GM19238 (cell line): Measurements from ENCODE around the gene RAB17.
A peak's percentile ranks its signal among the peaks of the same experiment; 100 is the strongest.

Experiments used
- DNase-seq: peaks from one replicate; pipeline ENCODE4 v3.0.0; 2011; ENCODE audit warnings: low spot score; ENCODE audit not compliant: insufficient read length

The RAB17 gene

DNA sequence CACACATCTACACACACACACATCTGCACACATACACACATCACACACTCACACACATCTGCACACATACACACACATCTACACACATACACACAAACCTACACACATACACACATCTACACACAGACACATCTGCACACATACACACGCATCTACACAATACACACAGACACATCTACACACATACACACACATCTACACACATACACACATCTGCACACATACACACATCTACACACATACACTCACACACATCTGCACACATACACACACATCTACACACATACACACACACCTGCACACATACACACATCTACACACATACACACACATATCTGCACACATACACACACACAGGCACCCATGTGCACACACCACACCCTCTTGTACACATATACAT, 24.6 kb downstream of the RAB17 start:
- no peak for DNase-seq

DNA sequence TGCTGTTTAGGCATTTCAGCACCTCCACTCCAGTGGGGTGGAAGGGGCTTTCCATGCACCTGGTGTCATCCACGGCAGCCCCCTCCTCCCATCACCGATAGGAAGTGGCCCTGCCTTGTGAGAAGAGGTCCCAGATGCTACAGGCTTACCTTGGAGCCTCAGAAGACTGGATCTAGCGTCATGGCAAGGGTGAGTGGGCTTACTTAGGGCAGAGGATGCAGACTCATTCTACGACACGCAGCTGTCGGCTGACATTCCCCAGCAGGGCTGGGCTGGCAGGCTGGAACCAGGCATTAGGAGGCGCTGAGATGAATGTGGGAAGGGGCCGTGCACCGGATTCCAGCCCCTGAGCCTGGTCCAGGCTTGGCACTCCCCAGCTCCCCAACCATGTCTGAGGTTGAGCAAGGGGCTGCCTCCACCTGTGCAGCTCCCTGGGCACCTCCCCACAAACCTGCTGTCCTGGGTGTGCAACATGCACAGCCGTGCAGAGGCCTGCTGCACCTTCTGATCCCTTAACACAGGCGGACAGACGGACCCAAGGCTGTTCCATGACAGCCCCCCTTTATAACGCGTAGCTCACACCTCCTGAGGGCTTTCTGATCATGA, 25.9 kb downstream of the RAB17 start:
- DNase-seq = no peak

DNA sequence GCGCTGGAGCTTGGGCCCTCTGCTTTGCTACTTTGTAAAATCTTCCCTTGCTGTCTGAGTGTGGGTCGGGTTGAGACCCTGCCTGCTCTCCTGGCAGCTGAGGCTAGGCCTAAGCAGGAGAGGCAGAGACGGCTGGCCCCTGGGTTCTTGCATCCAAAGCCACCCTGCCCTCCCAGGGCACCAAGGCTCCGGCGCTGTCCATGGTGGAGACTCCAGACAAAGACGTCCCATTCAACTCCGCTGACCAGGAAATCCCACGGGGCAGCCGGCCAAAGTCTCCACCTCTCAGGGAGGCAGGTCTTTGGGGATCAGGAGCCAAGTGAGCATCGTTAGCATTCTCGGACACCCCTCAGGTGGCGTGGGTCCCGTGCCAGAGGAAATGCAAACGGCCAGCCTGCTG, 26.7 kb downstream of the RAB17 start:
- DNase-seq = no peak

DNA sequence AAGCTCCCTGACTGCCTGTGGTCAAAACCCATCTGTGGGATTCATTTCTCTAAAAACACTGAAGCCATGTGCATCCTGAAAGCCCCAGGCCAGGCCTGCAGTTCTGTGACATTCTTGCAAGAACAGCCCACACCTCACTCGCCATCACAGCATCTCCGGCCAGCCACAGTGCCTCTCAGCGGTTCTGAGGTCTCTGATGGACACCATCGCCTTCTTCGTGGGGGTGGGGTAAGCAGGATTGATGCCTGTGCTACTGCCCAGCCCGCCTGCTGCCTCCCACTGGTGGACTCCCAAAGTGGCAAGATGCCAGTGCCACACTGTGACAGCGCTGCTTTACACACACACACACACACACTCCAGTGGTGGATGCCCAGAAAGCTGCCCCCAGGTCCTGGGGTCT, 29.3 kb downstream of the RAB17 start:
- no peak for DNase-seq

DNA sequence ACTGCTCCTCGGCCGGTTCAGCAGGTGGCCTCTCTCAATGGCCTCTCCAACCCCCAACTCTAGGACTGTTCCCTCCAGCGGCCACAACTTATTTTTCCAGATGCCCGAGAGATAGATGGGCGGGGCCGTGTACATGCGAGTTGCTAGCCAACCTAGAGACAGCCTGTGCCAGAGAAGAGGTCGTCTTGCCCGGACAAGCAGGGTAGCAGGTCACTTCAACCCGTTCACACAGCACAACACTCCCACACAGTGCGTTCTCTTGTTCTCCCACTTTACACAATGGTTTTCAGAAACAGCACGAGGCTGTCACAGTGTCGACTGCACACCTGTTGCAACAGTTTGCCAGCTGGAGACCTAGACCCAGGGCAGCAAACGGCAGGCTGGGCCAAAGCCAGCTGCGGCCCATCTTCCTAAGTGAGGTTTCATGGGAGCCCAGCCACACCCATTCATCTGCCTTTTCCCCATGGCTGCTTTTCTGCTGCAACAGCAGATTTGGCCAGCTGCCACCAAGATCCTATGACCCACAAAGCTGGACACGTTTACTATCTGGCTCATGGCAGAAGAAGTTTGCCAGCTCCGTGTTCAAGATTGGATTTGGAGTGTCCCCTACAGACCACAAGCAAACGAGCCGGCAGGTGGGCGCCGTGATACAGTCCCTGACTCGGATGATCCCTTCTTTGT, 31.4 kb downstream of the RAB17 start:
- DNase-seq = no peak

DNA sequence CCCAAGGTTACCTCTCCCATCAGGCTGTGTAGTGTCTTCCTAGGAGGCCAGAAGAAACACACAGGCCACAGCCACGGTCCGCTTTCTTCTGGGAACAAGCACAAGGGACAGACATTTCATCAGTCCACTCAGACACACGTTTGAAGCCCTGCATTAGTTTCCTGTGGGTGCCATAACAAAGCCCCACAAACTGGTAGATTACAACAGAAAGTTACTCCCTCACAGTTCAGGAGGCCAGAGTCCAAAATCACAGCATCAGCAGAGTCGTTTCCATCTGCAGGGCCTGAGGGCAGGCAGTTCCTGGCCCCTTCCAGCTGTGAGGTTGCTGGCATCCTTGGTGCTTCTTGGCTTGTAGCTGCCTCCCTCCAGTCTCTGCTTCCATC, 32.9 kb downstream of the RAB17 start:
- no peak for DNase-seq

DNA sequence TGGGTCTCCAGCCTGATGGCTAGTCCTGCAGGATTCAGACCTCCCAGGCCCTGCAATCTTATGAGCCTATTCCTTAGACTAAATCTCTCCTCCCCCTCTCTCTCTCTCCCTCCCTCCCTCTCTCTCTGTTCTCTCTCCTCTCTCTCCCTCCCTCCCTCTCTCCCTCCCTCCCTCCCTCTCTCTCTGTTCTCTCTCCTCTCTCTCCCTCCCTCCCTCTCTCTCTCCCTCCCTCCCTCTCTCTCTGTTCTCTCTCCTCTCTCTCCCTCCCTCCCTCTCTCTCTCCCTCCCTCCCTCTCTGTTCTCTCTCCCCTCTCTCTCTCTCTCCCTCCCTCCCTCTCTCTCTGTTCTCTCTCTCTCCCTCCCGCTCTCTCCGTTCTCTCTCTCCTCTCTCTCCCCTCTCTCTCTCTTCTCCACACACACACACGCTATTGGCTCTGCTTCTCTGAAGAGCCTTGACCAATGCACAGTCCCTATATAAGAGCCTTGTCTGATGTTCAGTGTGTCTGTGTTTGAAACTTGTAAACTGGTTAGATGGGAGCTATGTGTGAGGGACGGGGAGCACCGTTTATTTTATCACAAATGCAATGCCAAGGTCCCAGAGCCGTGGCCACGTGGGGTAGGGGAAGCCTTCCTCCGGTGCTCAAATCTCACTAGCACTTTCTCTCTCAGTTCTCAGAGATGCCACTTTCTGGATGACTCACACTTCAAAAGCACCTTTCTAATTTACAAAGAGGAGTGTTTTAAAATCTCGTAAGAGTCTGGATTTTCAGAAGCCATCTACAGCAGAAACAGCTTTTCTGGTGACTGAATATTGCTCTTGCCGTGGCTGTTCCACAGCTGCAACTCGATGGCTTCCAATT, 33.5 kb downstream of the RAB17 start:
- peak; percentile 79 for DNase-seq

DNA sequence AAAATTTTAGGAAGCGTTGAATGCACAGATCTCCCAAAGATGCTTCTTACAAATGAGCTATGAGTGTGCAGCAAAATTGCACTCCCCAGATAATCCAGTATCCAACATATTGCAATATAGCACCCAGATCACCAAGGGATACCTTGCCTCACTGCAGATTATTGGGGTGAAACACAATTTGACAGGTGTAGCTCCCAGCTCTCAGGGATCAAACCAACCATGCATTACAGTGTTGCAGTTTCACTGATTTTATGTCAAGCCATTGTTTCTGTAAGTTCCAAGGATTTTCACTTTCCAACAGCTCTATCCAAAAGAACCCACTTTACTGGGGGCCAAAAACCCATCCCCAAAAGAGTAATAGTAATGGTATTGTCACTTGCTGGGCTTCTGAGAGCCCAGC, 35.0 kb downstream of the RAB17 start:
- no peak for DNase-seq

DNA sequence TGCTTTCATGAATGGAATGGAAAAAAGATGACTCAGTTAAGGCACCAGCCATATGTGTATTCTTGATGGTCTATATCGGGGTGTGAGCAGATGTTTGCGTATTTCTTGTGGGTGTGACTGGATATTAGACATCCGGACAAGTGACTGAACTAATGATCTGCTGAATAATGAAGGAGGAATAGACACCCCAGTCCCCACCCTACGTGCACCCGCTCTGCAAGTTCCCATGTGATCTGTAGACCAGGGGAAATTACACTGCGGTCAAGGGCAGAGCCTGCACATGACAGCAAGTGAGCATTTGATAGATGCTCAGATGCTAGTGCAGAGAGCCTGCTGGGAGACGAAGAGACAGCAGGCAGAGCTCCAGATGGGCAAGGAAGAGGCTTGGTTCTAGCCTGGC, 36.6 kb downstream of the RAB17 start:
- no peak for DNase-seq

DNA sequence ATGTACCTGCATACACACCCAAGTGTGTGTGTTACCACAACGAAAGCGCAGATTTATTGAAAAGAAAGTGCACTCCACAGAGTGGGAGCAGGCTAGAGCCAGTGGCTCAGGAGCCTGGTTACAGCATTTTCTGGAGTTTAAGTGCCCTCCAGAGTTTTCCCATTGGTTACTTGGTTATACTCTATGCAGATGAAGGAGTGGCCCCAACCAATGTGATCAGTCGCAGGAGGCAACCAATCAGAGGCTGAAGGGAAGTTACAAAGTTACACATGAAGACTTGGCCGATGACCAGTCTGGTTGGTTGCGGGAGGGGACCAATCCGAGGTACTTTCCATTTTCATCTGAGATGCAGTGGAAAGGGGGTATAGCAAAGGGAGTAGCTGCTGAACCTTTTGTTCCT, 37.6 kb downstream of the RAB17 start:
- no peak for DNase-seq

DNA sequence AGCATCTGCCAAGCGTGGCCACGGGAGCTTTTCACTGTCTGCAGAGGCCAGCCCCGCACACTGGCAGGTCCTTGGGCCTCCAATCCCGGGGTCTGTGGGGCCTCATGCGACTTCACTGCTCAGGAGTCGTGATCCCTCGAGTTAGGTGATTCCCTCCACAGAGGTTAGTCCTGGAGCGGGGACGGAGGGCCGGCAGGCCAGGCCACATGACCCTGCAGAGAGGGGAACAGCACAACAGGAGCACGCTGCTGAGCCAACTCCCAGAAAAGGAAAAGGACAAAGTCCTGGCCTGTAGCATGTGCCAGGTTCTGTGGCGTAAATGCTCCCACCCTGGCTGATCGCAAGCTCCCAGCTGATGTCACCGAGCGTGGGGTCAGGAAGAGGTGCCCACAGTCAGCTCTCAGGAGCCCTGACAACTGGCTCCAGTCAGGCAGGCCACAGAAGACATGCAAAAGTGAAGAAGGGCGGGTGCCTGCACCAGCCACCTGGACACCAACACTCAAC, 39.4 kb downstream of the RAB17 start:
- no peak for DNase-seq

DNA sequence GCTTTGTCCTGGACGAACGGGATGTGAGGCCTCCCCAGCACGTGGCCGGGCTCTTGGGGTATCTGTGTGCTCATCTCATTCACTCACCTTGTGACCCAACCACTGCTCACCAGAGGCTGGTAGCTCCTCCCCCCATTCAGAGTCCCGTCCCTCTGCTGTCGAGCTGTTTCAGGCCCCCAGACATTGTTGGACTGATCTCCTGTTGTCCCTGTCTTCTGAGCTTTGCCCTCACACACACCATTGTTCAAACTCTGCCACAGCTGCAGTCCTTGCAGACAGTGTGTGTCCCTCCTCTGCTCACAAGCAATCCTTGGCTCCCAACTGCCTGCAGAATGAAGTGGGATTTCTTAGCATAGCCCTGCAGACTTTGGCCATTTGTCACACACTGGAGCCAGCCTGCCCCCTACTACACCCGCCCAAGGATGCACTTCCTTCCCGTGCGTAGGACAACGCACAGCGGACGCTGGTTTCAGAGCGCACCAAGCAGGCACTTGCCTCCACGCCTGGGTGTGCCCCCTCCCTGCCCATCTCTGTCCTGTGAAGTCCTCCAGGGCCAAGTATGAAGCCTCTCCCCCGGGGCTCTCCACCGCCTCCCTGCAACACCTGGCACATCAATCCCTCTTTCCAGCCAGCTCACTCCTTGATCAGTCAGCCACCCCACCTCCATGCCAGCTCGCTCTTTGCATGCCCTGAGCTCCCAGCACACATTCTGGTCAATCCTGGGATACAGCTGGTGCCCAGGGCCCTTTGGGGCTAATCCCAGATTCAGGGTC, 40.7 kb downstream of the RAB17 start:
- no peak for DNase-seq

DNA sequence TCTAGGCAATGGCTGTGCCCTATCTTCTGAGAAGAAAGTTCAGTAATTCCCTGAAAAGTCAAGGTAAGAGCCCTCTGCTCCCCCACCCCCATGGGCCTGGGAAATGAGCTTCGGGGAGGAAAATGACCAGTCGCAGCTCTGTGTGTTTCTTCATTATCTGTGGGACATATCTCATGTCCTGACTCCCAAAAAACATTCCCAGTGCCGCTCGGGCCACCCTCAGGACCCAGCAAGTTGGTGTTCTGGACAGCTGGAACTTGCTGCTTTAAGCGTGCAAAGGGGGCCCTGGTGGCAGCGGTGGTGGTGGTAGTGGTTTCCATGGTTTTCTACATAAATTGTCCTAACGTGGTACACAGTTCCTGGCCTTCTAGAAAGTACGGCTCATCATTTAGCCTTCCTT, 41.3 kb downstream of the RAB17 start:
- no peak for DNase-seq

DNA sequence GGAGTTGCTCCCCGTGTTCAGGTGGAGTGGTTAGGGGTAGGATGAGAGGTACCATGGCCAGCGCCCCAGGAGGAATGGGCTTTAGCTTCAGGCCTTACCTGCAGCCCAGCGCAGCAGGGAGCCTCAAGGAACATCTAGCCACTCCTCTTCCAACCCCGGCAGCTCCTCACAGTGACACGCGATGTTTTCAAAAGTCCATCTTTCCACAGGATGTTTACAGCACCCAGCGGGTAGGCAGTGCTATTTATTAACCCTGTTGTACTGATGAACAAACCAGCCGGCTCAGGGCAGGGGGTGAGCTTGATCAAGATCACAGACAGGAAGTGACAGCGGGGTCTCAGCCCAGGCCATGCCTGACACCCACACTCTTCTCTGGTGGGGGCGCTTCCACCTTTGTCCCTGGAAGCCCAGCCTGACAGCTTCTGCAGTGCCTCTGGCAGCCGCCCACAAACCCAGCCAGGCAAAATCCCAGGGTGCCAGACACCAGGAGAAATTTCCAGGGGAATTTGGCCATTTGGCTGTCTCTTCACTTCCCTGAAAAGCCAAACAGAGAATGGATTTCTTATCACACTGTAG, 42.6 kb downstream of the RAB17 start:
- DNase-seq = no peak

DNA sequence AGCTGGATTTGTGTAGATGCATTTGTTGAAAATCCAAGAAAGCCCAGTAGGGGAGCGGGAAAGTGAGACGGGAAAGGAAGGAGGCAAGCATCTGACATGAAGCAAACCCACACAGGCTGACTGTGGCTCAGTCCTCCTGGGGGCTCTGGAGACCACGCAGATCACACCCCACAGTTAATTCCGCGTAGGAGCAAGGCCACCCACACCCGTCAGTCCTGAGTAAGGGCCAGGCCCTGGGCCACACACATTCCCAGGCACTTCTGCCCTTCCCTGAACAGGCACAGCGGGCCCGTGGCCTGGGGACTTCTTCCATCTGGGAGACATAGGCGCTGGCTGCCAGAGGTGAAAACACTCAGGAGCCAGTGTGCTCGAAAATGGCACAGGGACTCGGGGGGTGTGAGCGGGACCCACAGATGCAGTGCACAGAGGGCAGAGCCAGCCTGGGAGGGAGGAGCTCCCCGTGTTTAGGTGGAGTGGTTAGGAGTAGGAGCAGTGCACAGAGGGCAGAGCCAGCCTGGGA, 43.6 kb downstream of the RAB17 start:
- DNase-seq = no peak

DNA sequence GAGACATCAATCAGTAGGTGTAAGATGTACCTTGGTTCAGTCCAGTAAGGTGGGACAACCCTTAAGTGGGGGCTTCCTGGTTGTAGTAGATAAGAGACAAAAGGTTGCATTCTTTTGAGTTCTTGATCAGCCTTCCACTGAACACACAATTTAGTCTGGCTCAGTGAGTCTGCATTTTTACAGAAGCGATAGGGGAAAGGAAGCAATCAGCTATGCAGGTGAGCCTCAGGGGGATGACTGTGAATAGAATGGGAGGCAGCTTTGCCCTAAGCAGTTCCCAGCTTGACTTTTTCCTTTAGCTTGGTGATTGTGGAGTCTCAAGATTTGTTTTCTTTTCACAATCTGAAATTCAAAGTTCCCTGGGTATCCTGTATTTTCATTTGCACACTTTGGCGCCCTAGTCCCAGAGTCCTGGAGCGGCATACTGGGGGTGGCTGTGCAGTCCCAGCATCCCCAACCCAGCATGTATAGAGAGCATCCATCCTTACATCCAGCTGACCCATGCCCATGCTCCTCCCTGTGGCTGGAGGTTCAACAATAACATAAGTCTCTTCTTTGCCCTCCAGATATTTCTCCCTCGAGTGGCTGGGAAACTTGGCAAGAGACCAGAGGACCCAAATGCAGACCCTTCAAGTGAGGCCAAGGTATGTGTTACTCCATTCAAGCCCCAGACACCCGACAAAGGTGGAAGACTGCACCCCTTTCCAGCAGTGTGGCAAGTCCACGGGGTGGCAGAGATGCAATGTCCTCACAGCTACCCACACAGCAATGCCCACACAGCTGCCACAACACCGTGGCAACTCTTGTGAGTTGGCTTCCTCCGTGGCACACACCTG, 44.3 kb downstream of the RAB17 start:
- no peak for DNase-seq

DNA sequence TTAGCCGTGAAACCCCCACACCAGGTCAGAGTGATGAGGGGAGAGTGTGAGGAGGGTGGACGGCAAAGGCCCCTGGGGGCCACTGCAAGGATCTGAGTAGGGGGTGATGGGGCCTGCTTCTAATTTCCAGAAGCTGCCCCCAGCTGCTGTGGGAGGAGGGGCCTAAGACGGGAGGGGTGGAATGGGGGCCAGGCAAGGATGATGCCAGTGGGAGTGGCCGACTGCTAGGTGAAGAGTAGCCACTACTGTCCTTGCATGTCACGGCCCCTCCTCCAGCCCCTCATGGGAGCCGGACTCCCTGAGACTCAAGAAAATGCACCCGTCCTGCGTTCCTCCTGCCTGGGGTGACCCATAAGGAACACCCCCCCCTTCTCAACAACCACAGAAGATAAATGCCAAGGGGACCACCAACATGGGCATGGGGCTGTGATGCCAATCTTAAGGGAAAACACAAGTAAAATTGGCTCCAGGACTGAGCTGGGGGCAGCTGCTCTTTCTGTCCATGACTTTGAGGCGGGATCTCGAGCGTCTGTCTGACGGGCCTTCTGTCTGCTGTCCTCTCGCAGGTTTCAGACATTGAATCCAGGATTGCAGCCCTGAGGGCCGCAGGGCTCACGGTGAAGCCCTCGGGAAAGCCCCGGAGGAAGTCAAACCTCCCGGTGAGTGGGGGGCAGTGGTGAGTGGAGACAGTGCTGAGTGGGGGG, 48.4 kb downstream of the RAB17 start:
- DNase-seq = no peak

DNA sequence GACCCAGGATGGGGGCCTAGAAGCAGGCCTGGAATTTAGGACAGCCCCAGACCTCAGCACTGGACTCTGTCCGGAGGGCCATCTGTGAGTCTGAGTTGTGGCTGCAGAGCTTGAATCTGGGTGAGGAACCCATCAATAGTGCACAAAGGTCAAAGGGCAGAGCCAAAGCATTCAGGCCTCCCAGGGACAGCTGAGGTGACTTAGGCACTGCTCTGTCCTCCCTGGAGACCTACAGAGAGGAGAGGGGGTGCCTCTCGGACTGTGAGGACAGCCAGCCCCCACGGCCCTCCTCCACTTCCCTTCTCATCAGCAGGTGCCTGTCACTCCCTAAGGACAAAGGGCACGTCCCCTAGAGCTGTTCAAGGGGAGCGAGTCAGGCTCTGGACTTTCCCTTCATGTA, 49.3 kb downstream of the RAB17 start:
- DNase-seq = no peak

DNA sequence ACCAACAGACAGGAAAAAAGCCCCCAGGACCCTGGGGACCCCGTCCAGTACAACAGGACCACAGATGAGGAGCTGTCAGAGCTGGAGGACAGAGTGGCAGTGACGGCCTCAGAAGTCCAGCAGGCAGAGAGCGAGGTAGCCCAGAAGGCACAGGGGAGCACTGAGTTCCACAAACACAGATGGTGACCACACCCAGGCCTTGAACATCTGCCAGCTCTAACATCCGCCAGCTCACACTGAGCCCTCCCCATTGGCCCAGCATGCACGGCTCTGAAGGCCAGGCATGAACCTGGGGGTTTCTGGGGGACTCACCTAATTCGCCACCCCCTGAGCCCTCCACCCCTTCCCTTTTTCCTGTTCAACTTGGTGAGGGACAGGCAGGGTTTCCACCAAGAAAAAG, 49.7 kb downstream of the RAB17 start:
- no peak for DNase-seq
